Measurements from ENCODE around the gene ADAMTS9. TPM values are rescaled to one million over a fixed set of nuclear protein-coding genes. Genes with fewer than 3 reads are reported as not detected.

ADAMTS9 gene
- total and polyA plus RNA-seq, 2 experiments from 2014 or later, result 0.31 to 0.81 TPM

- TF ChIP-seq CTCF (conservative IDR thresholded peaks at IDR 0.05; ENCODE audit: low read depth in 2 of 2) (no peak), POLR2AphosphoS5 (IDR thresholded peaks at IDR 0.05; ENCODE audit: low read depth) (no peak)
Observed at GRCh38 chr3:64568895-64569517, 118.8 kb downstream of the ADAMTS9 start (continued).

GRCh38 chr3:64566859-64567258, 120.9 kb downstream of the ADAMTS9 start:
- H3K4me1 ChIP-seq (ENCODE audit: insufficient read depth), result no peaks in the 10 kb centered on the region
- no peak overlapping the region for H3K4me3 ChIP-seq
- H3K79me2 ChIP-seq (replicated peaks; ENCODE audit: insufficient read depth), result no peaks in the 10 kb centered on the region
- H4K20me1 ChIP-seq (replicated peaks; ENCODE audit: insufficient read depth), result no peaks in the 10 kb centered on the region
- TF ChIP-seq JUNB (IDR thresholded peaks at IDR 0.05; ENCODE audit: unreplicated experiment) (no peak), NANOG (IDR thresholded peaks at IDR 0.05; ENCODE audit: borderline replicate concordance) (no peak), EZH2phosphoT487 (IDR thresholded peaks at IDR 0.05; ENCODE audit: unreplicated experiment) (no peak)
- Mint-ChIP-seq H3K36me3 (ENCODE audit: low read depth) (no peaks in the 10 kb centered on the region), H3K4me3 (no peak overlapping the region), H3K9me3 (no peaks in the 10 kb centered on the region; the same call in 2 of the 3 replicates), H3K27me3 (ENCODE audit: insufficient read depth, low read depth, poor library complexity) (no peaks in the 10 kb centered on the region), H3K4me1 (peaks cover 5% of the 10 kb centered on the region), H3K27ac (no peak overlapping the region)
- H3F3A ChIP-seq (replicated peaks; ENCODE audit: low read depth), result no peaks in the 10 kb centered on the region
- H3K27me3 ChIP-seq (ENCODE audit: insufficient read depth), result no peaks in the 10 kb centered on the region
- no peak overlapping the region for H3K27ac ChIP-seq (ENCODE audit: low read depth)
- DNase-seq (ENCODE audit: low spot score) (no peak), ATAC-seq (no peak)
- H3K9me2 ChIP-seq (ENCODE audit: insufficient read depth), result no peaks in the 10 kb centered on the region
- no peaks in the 10 kb centered on the region for H3K36me3 ChIP-seq (ENCODE audit: insufficient read depth)
- H3K4me2 ChIP-seq, result no peak overlapping the region
- H2AFZ ChIP-seq, result no peak overlapping the region

GRCh38 chr3:64563751-64564150, 124.0 kb downstream of the ADAMTS9 start:
- Histone ChIP-seq H4K20me1 (replicated peaks; ENCODE audit: insufficient read depth) (no peaks in the 10 kb centered on the region), H3K27ac (ENCODE audit: low read depth) (no peak overlapping the region), H3F3A (replicated peaks; ENCODE audit: low read depth) (no peaks in the 10 kb centered on the region), H3K4me3 (no peak overlapping the region), H3K36me3 (ENCODE audit: insufficient read depth) (no peaks in the 10 kb centered on the region), H3K27me3 (ENCODE audit: insufficient read depth) (no peaks in the 10 kb centered on the region), H3K4me2 (no peak overlapping the region), H2AFZ (no peak overlapping the region), H3K9me2 (ENCODE audit: insufficient read depth) (no peaks in the 10 kb centered on the region), H3K79me2 (replicated peaks; ENCODE audit: insufficient read depth) (no peaks in the 10 kb centered on the region), H3K4me1 (ENCODE audit: insufficient read depth) (no peaks in the 10 kb centered on the region)
- DNase-seq (ENCODE audit: low spot score), result no peak
- Mint-ChIP-seq H3K27ac (no peak overlapping the region), H3K4me1 (peaks cover 5% of the 10 kb centered on the region), H3K36me3 (ENCODE audit: low read depth) (no peaks in the 10 kb centered on the region), H3K9me3 (no peaks in the 10 kb centered on the region), H3K4me3 (no peak overlapping the region), H3K27me3 (ENCODE audit: insufficient read depth, low read depth, poor library complexity) (peaks cover 5% of the 10 kb centered on the region)
- ATAC-seq, result no peak
- TF ChIP-seq CTCF (conservative IDR thresholded peaks at IDR 0.05; ENCODE audit: low read depth in 2 of 2) (no peak), REST (IDR thresholded peaks at IDR 0.05; ENCODE audit: unreplicated experiment) (no peak), EZH2 (IDR thresholded peaks at IDR 0.05; ENCODE audit: low read depth, unreplicated experiment) (no peak)
